Immature natural killer cell (primary cell): ENCODE measurements around the gene YWHAG. TPM values are rescaled to one million over a fixed set of nuclear protein-coding genes. Genes with fewer than 3 reads are reported as not detected.

Experiments used
- DNase-seq, 3 donors: peaks; one replicate each; pipeline ENCODE4 v3.0.0; 2022; ENCODE audit warnings: mixed read lengths in 1 of 3
- H3K27ac Mint-ChIP-seq, 6 donors: one replicate each; pipeline ENCODE4 v1.8.0; 2020; ENCODE audit warnings: mixed read lengths in 6 of 6, mild to moderate bottlenecking in 5 of 6, inconsistent platforms in 4 of 6, moderate library complexity in 3 of 6
- H3K27me3 Mint-ChIP-seq, 3 donors: one replicate each; pipeline ENCODE4 v1.8.0; 2020 to 2021; ENCODE audit warnings: low read depth in 3 of 3, mild to moderate bottlenecking in 3 of 3, mixed read lengths in 3 of 3, moderate library complexity in 3 of 3, inconsistent platforms in 1 of 3
- H3K36me3 Mint-ChIP-seq, 3 donors: one replicate each; pipeline ENCODE4 v1.8.0; 2020; ENCODE audit warnings: mixed read lengths in 3 of 3, inconsistent platforms in 2 of 3, mild to moderate bottlenecking in 2 of 3
- H3K4me1 Mint-ChIP-seq, 2 donors: one replicate each; pipeline ENCODE4 v1.8.0; 2020; ENCODE audit warnings: inconsistent platforms in 2 of 2, mild to moderate bottlenecking in 2 of 2, mixed read lengths in 2 of 2, moderate library complexity in 1 of 2
- H3K4me3 Mint-ChIP-seq, 5 donors: one replicate each; pipeline ENCODE4 v1.8.0; 2020; ENCODE audit warnings: mild to moderate bottlenecking in 5 of 5, mixed read lengths in 5 of 5, inconsistent platforms in 3 of 5, moderate library complexity in 3 of 5
- H3K9me3 Mint-ChIP-seq, 6 donors: one replicate each; pipeline ENCODE4 v1.8.0; 2020; ENCODE audit warnings: mild to moderate bottlenecking in 6 of 6, mixed read lengths in 6 of 6, inconsistent platforms in 4 of 6, moderate library complexity in 3 of 6
- polyA plus RNA-seq, 3 donors: library from polyadenylated mRNA; unstranded; fragments of 300-500 nt; fragmentation: Illumina TruSeq; gene quantifications; one replicate each; pipeline ENCODE4 v1.2.3, GENCODE V29; 2021

YWHAG gene
- polyA plus RNA-seq, 3 donors from 2014 or later: 1.1 to 3.2 (median 1.4) TPM

DNA sequence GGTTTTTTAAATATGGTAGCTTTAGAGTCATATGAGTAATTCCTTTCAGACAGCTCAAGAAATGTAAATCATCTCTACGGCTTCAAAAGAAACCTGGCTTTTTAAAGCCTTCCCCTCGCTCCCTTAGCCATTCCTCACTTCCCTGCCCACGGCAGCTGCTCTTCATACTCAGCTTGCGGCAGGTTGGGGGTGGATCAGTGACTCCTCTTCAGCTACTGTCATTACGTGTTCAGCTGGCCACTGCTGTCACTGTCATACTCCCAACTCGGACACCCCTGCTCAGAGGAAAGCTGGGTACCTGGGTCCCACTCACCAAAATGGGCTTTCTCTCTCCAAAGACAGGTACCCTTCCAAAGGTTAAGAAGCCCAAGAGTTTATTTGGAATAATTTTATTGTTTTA lies 6.6 kb downstream of the YWHAG start:
- Mint-ChIP-seq H3K4me3 (no peak overlapping the region), H3K9me3 (no peaks in the 10 kb centered on the region), H3K4me1 (peaks cover 48 to 63% of the 10 kb centered on the region in 2 donors), H3K36me3 (peaks cover 8 to 11% (median 9%) of the 10 kb centered on the region in 3 donors), H3K27me3 (peaks cover 0 to 2% (median 0%) of the 10 kb centered on the region in 3 donors), H3K27ac (no peak overlapping the region)
- no peak for DNase-seq

DNA sequence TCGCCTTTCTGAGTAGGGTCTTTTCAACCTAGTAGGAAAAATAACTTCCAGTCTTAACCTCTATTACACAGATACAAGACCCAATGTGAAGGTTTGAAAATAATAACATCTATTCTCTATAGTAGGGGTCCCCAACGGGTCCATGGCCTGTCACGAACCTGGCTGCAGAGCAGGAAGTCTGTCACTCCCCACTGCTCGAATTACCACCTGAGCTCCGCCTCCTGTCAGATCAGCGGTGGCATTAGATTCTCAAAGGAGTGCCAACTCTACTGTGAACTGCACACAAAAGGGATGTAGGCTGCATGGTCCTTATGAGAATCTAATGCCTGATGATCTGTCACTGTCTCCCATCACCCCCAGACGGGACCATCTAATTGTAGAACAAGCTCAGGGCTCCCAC lies 7.4 kb downstream of the YWHAG start:
- Mint-ChIP-seq H3K36me3 (peaks cover 14 to 19% (median 16%) of the 10 kb centered on the region in 3 donors), H3K4me1 (peaks cover 49 to 63% of the 10 kb centered on the region in 2 donors), H3K4me3 (no peak overlapping the region), H3K27me3 (peaks cover 0 to 3% (median 2%) of the 10 kb centered on the region in 3 donors), H3K27ac (peak overlapping the region in 1 of 6 donors; percentile 30), H3K9me3 (no peaks in the 10 kb centered on the region)
- no peak for DNase-seq

DNA sequence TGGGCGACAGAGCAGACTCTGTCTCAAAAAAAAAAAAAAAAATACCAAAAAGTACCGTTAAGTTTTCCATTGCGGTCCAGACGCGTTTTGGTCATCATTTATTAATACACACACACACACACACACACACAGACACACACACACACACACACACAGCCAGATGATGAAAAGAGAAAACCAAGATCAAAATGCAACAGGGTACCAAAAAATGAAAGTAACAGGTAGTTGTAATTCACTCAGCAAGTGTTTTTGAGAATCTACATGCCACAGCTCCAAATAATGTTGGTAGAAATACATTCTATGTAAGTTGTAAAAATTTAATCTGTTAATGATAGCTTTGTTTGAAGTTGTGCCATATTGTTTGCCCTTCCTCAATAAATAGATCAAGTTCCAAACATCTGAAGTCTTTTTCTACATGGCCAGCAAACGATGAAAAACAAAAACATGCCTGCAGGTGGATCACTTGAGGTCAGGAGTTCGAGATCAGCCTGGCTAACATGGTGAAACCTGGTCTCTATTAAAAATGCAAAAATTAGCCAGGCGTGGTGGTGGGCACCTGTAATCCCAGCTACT lies 9.4 kb downstream of the YWHAG start:
- H3K9me3 Mint-ChIP-seq: no peaks in the 10 kb centered on the region
- H3K27me3 Mint-ChIP-seq: peaks cover 0 to 6% (median 5%) of the 10 kb centered on the region in 3 donors
- no peak for DNase-seq
- H3K27ac Mint-ChIP-seq: peak overlapping the region in 1 of 6 donors; percentile 39
- peaks cover 13 to 31% (median 22%) of the 10 kb centered on the region in 3 donors for H3K36me3 Mint-ChIP-seq
- H3K4me1 Mint-ChIP-seq: peaks cover 43 to 56% of the 10 kb centered on the region in 2 donors
- H3K4me3 Mint-ChIP-seq: no peak overlapping the region

DNA sequence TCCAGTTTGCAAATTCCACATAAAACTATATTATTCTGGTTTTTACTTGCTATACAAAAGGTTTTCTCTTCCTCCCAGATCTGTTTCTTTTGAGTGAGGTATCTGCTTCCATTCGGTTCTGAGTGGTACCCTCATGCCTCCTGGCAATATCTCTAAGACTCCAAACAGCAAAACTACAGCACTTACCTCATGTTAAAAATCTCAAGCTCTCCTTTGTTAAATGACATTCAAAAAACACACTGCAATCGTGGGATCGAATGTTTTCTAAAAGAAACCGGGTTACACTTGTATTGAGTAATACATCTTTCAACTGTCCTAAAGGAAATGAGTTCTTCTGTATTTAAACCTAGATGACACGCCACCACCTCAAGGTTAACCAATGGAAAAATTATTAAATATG lies 11.1 kb downstream of the YWHAG start:
- Mint-ChIP-seq H3K4me3 (no peak overlapping the region), H3K36me3 (peaks cover 18 to 39% (median 28%) of the 10 kb centered on the region in 3 donors), H3K9me3 (no peaks in the 10 kb centered on the region), H3K27ac (peak overlapping the region in 3 of 6 donors; percentile 1 to 24 (median 20)), H3K27me3 (peaks cover 0 to 7% (median 6%) of the 10 kb centered on the region in 3 donors), H3K4me1 (peaks cover 49 to 66% of the 10 kb centered on the region in 2 donors)
- no peak for DNase-seq

DNA sequence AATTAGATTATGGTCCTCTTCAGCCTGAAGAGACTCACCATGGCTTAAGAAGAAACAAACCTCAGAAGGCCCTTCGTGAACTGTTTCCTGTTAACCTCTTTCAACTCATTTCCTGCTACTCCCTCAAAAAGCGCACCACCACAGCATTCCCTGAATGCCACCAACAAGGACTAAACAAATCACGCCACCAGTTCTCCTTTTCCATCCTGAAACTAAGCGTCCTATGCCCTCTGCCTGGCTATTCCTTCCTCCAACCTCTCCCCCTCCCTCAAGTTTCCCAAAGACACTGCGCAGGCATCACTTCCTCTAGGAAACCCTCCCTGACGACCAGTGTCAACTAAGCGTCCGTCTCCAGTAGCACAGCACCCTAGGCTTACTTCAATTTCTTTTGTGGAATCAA lies 12.0 kb downstream of the YWHAG start:
- DNase-seq: no peak
- Mint-ChIP-seq H3K4me3 (peak overlapping the region in 1 of 5 donors; percentile 1), H3K36me3 (peaks cover 18 to 39% (median 28%) of the 10 kb centered on the region in 3 donors), H3K9me3 (no peaks in the 10 kb centered on the region), H3K27me3 (peaks cover 0 to 7% (median 6%) of the 10 kb centered on the region in 3 donors), H3K27ac (peak overlapping the region in 5 of 6 donors; percentile 9 to 67 (median 50)), H3K4me1 (peaks cover 47 to 69% of the 10 kb centered on the region in 2 donors)

DNA sequence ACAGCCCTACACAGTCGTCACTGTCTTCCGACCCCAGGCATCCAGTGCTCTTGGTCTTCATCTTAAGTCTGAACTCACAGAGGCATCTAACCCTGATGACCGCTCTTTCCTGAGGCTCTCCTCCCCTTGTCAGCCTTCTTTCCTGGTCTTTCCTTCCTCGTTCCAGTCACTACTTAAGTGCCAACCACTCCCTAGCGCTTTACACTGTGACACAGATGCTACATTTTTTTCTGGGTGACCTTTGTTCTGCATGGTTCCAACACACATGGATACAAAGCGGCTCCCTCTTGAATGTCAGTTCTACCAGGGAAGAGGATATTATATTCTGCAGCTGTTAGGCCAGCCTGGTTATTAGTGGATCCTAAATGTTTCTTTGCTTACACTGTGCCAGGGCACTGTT lies 12.7 kb downstream of the YWHAG start:
- Mint-ChIP-seq H3K27me3 (peaks cover 0 to 7% (median 6%) of the 10 kb centered on the region in 3 donors), H3K4me1 (peaks cover 41 to 67% of the 10 kb centered on the region in 2 donors), H3K27ac (peak overlapping the region in 3 of 6 donors; percentile 9 to 67 (median 57)), H3K36me3 (peaks cover 18 to 39% (median 28%) of the 10 kb centered on the region in 3 donors), H3K4me3 (no peak overlapping the region), H3K9me3 (no peaks in the 10 kb centered on the region)
- no peak for DNase-seq

DNA sequence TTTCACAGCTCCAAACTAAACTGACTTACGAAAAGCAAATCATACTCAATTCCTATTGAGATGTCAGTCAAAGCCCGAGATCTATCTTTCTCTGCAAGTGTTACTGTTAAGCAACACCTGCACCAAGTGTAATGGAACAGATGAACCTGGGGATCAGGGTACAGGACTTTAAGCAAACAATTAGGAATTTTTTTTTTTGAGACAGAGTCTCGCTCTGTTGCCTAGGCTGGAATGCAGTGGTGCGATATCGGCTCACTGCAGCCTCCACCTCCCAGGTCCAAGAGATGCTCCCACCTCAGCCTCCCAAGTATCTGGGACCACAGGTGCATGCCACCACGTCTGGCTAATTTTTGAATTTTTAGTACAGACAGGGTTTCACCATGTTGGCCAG lies 14.9 kb downstream of the YWHAG start:
- Mint-ChIP-seq H3K27me3 (peaks cover 0 to 6% (median 5%) of the 10 kb centered on the region in 3 donors), H3K9me3 (no peaks in the 10 kb centered on the region), H3K4me3 (no peak overlapping the region), H3K27ac (no peak overlapping the region), H3K4me1 (peaks cover 35 to 64% of the 10 kb centered on the region in 2 donors), H3K36me3 (peaks cover 14 to 36% (median 28%) of the 10 kb centered on the region in 3 donors)
- DNase-seq: no peak

DNA sequence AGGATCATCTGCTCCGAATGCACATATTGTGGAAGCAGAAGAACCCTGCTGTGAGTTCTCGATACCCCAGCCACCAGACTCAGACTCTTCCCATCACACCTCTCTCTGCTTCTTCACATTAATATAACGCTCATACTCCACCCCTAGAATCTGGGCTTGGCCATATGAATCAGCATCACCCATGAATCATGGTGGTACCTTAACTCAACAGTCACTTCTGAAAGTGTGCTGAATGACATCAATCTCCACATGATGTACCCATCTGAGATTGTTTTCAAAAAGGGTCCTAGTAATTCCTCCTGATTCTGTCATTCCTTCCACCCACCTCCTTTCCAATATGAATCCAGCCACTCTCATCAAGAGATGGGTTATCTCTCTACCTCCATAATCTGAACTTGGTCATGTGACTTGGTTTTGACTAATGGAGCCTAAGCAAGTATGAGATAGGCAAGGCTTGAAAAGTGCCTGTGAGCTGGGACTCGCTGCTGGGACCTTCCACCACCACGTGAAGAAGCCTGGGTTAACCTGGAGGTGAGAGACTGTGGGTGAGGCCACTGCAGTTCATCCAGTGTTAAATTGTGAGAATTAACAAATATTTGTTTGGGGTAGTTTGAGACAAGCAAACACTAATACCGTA lies 15.4 kb downstream of the YWHAG start:
- no peaks in the 10 kb centered on the region for H3K9me3 Mint-ChIP-seq
- H3K27me3 Mint-ChIP-seq: peaks cover 0 to 6% (median 5%) of the 10 kb centered on the region in 3 donors
- no peak for DNase-seq
- H3K36me3 Mint-ChIP-seq: peaks cover 14 to 36% (median 28%) of the 10 kb centered on the region in 3 donors
- peaks cover 35 to 65% of the 10 kb centered on the region in 2 donors for H3K4me1 Mint-ChIP-seq
- H3K4me3 Mint-ChIP-seq: no peak overlapping the region
- peak overlapping the region in 2 of 6 donors; percentile 34 to 58 for H3K27ac Mint-ChIP-seq

DNA sequence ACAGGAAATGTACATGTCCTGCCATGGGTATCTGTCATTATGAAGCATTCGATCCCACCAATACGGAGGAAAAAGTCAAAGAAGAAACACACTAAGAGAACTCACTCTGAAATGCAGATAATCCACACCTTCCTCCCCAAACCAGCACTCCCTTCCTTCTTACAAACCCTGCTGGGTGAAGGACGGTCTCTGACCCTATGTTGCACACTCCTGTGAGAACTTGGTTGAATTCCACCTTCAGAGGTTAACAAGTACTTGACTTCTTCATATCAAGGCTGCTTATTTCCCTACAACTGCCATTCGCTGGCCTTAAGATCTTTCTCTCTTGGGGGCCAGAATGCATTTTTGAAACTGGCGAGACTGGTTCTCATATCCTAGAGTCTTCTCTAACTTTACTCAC lies 16.6 kb downstream of the YWHAG start:
- Mint-ChIP-seq H3K4me1 (peaks cover 29 to 65% of the 10 kb centered on the region in 2 donors), H3K27ac (no peak overlapping the region)

DNA sequence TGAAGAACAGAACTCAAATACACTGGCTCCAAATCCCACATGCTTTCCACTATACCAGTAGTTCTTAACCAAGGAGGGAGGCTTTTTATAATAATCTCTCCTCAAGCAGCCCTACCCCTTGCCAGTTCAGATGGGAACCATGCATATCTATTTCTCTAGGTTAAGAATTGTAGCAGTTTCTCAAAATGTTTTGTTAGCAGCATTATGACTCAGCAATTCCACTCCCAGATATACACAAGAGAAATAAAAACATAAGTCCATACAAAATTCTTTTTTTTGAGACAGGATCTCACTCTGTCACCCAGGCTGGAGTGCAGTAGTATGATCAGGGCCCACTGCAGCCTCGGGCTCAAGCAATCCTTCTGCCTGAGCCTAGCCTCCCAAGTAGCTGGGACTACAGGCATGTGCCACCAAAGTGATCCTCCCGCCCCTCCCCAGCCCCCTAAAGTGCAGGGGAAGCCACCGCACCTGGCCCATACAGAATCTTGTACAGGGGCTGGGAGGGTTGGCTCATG lies 18.1 kb downstream of the YWHAG start:
- no peak overlapping the region for H3K4me3 Mint-ChIP-seq
- H3K36me3 Mint-ChIP-seq: peaks cover 9 to 18% (median 10%) of the 10 kb centered on the region in 3 donors
- H3K9me3 Mint-ChIP-seq: no peaks in the 10 kb centered on the region
- DNase-seq: no peak
- peaks cover 24 to 62% of the 10 kb centered on the region in 2 donors for H3K4me1 Mint-ChIP-seq
- H3K27ac Mint-ChIP-seq: peak overlapping the region in 1 of 6 donors; percentile 5
- peaks cover 0 to 2% (median 0%) of the 10 kb centered on the region in 3 donors for H3K27me3 Mint-ChIP-seq

More for the DNA sequence above, 16.6 kb downstream of the YWHAG start:
- Mint-ChIP-seq H3K9me3 (no peaks in the 10 kb centered on the region), H3K27me3 (peaks cover 0 to 6% (median 5%) of the 10 kb centered on the region in 3 donors), H3K36me3 (peaks cover 14 to 31% (median 23%) of the 10 kb centered on the region in 3 donors), H3K4me3 (no peak overlapping the region)
- DNase-seq: no peak

DNA sequence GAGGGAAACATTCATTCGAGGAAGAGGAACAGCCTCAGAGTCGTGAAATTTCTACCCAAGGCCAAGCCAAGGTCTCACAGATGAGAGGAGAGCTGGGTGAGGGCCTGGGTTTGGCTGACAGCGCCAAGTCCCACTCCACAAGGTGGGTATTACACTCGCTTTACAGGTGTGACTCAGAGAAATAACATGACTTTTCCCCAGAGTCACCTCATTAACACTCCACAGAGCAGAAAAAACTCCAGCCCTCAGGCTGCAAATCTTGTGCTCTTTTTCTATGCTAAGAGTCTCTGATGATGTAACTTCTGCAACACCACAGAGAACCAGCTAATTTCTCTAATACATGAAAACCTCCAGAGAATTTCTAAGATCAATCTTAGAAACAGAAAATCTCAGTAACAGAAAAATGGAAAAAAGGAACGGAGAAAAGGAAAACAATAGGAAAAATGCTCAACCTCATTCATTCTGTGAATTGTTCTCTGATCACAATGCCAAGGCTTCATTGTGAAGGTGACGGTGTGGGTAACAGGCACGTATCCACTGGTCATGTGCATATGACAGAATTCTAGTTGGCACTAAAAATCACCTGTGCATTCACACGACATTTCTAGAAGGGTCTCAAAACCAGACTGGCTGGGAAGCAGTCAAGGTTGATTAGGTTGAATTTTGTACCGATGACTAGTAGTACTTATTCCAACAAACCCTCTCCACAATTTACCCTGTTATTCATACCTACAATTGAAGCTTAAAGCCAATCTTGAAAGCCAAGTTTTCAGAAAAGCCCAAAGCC lies 20.3 kb downstream of the YWHAG start:
- Mint-ChIP-seq H3K36me3 (peaks cover 3 to 4% (median 3%) of the 10 kb centered on the region in 3 donors), H3K27ac (no peak overlapping the region), H3K4me1 (peaks cover 19 to 56% of the 10 kb centered on the region in 2 donors), H3K4me3 (no peak overlapping the region), H3K27me3 (peaks cover 0 to 2% (median 0%) of the 10 kb centered on the region in 3 donors), H3K9me3 (no peaks in the 10 kb centered on the region)
- DNase-seq: no peak

DNA sequence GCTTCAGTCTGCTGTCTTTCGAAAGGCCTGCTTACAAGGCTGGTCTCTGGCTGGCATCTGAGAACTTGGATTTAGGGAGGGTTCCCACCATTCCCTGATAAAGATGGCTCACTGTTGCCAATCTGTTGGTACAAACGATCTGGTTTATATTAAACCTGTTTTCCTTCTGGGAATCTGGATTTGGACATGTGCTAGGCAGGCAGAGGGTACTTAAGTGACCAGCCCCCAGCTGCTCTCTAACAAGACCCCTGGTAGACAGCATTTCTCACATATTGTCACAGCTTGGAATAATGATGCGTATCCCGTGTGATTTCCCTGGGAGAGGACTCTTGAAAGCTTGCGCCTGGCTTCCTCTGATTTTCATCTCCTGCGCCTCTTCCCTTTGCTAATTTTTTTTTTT lies 21.6 kb downstream of the YWHAG start:
- H3K27ac Mint-ChIP-seq: no peak overlapping the region
- no peak overlapping the region for H3K4me3 Mint-ChIP-seq
- no peaks in the 10 kb centered on the region for H3K36me3 Mint-ChIP-seq
- no peak for DNase-seq
- H3K9me3 Mint-ChIP-seq: no peaks in the 10 kb centered on the region
- no peaks in the 10 kb centered on the region for H3K27me3 Mint-ChIP-seq
- peaks cover 15 to 55% of the 10 kb centered on the region in 2 donors for H3K4me1 Mint-ChIP-seq

DNA sequence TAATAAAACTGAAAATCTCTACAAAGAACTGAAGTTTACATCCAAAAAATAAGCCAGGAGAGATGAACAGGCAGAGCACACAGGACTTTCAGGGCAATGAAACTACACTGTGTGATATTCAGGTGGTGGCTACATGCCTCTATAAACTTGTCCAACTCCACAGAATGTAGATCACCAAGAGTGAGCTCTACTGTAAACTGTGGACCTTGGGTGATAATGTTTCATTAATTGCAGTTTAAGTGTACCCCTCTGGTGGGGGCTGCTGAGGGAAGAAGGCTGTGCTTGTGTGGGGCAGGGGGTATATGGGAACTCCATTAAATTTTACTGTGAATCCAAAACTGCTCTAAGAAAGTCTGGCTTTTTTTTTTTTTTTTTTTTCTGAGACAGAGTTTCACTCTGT lies 22.7 kb downstream of the YWHAG start:
- Mint-ChIP-seq H3K27me3 (no peaks in the 10 kb centered on the region), H3K9me3 (no peaks in the 10 kb centered on the region), H3K4me1 (peaks cover 13 to 51% of the 10 kb centered on the region in 2 donors), H3K4me3 (no peak overlapping the region), H3K36me3 (no peaks in the 10 kb centered on the region), H3K27ac (peak overlapping the region in 2 of 6 donors; percentile 39 to 41)
- no peak for DNase-seq
